A549 (cell line): ENCODE results near the gene PUS7.

Experiments used
- EP300 ChIP-seq, 2 experiments: fragments of >200 bp; sonication (Bioruptor Twin); formaldehyde crosslinking; IDR thresholded peaks; 2 replicates in 1 of 2; 3 replicates in 1 of 2; pipeline ENCODE4 v1.6.1; 2016 to 2017
- JUNB ChIP-seq: fragments of >200 bp; sonication (Bioruptor Twin); formaldehyde crosslinking; IDR thresholded peaks from 2 replicates; pipeline ENCODE4 v1.6.1; 2016
- POLR2A ChIP-seq: IDR thresholded peaks from 2 replicates; pipeline ENCODE4 v1.6.1; 2012; ENCODE audit warnings: mild to moderate bottlenecking, low read length
- TF ChIP-seq, protein P1 (sequence below): IDR thresholded peaks from 2 replicates; pipeline ENCODE4 v1.6.1; 2012

DNA sequence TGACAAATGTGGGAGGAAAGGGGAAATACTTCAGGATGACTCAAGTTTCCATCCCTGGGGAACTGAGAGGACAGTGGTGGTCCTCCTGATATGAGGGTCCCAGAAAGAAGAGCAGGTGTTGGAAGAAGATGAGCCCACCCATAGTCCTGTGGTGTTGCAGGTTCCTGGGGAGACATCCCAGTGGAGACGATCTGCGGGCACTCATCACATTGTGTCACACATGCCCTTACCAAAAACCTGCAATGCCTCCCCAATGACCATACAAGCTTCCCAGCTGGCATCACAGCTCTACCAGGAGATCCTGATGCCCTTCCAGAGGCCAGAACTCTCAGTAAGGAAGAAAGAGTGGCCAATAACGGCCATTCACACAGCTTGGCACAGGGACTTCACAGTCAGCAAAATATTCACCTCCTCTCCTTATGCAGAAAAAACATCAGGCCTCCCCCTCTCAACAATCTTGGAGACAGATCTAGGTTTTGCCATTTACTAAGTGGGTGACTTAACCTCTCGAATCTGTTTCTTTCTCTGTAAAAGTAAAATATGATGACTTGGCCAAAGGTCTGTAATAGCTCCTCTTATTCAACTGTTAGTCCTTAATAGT lies 9.0 kb downstream of the PUS7 start:
- TF ChIP-seq, protein P1, sequence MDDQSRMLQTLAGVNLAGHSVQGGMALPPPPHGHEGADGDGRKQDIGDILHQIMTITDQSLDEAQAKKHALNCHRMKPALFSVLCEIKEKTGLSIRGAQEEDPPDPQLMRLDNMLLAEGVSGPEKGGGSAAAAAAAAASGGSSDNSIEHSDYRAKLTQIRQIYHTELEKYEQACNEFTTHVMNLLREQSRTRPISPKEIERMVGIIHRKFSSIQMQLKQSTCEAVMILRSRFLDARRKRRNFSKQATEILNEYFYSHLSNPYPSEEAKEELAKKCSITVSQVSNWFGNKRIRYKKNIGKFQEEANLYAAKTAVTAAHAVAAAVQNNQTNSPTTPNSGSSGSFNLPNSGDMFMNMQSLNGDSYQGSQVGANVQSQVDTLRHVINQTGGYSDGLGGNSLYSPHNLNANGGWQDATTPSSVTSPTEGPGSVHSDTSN = no peak
- TF ChIP-seq POLR2A (no peak), EP300 (IDR thresholded peaks at IDR 0.05) (no peak), JUNB (no peak)
